WTC11 (cell line): ENCODE results near the gene IGSF5.

ENCODE experiments used
- CREB1 ChIP-seq: sonication (generic); formaldehyde crosslinking; IDR thresholded peaks from 2 replicates; pipeline ENCODE4 v1.8.0; 2023; ENCODE audit warnings: mild to moderate bottlenecking, missing genetic modification reagents
- E2F5 ChIP-seq: sonication (generic); formaldehyde crosslinking; IDR thresholded peaks from 2 replicates; pipeline ENCODE4 v1.8.1; 2022; ENCODE audit warnings: mild to moderate bottlenecking, moderate library complexity, missing genetic modification reagents
- ELF4 ChIP-seq: sonication (generic); formaldehyde crosslinking; IDR thresholded peaks from 2 replicates; pipeline ENCODE4 v1.8.1; 2022; ENCODE audit warnings: low read depth, mild to moderate bottlenecking, moderate library complexity, missing genetic modification reagents
- GABPB1 ChIP-seq: sonication (generic); formaldehyde crosslinking; IDR thresholded peaks from 2 replicates; pipeline ENCODE4 v1.8.1; 2023; ENCODE audit warnings: mild to moderate bottlenecking, missing genetic modification reagents
- TCF7 ChIP-seq: sonication (generic); formaldehyde crosslinking; IDR thresholded peaks from 2 replicates; pipeline ENCODE4 v1.8.0; 2022; ENCODE audit warnings: mild to moderate bottlenecking, low read depth, missing genetic modification reagents, moderate library complexity
- TP53 ChIP-seq: sonication (generic); formaldehyde crosslinking; IDR thresholded peaks from 2 replicates; pipeline ENCODE4 v1.8.1; 2023; ENCODE audit warnings: mild to moderate bottlenecking, missing genetic modification reagents
- ZBTB21 ChIP-seq: sonication (generic); formaldehyde crosslinking; IDR thresholded peaks from 2 replicates; pipeline ENCODE4 v1.8.1; 2023; ENCODE audit warnings: mild to moderate bottlenecking, missing genetic modification reagents, borderline replicate concordance
- ZNF263 ChIP-seq: sonication (generic); formaldehyde crosslinking; IDR thresholded peaks from 2 replicates; pipeline ENCODE4 v1.8.1; 2022; ENCODE audit warnings: low read depth, mild to moderate bottlenecking, moderate library complexity, missing genetic modification reagents
- TF ChIP-seq, protein P1 (sequence below): fragments of 200-600 bp; IDR thresholded peaks from 2 replicates; pipeline ENCODE4 v1.8.0; 2022; ENCODE audit warnings: antibody characterized with exemption
- TF ChIP-seq, protein P2 (sequence below): sonication (generic); formaldehyde crosslinking; IDR thresholded peaks from 2 replicates; pipeline ENCODE4 v1.8.0; 2023; ENCODE audit warnings: mild to moderate bottlenecking, missing genetic modification reagents

GRCh38 chr21:39737376-39738000 is 7.5 kb upstream of the IGSF5 start:
- TF ChIP-seq GABPB1 (CRISPR knock-in tag) (no peak), E2F5 (CRISPR knock-in tag) (no peak), TCF7 (CRISPR knock-in tag) (no peak), ELF4 (CRISPR knock-in tag) (no peak), TP53 (no peak), ZBTB21 (CRISPR knock-in tag) (no peak), ZNF263 (no peak), CREB1 (CRISPR knock-in tag) (no peak)
- TF ChIP-seq, protein P1, sequence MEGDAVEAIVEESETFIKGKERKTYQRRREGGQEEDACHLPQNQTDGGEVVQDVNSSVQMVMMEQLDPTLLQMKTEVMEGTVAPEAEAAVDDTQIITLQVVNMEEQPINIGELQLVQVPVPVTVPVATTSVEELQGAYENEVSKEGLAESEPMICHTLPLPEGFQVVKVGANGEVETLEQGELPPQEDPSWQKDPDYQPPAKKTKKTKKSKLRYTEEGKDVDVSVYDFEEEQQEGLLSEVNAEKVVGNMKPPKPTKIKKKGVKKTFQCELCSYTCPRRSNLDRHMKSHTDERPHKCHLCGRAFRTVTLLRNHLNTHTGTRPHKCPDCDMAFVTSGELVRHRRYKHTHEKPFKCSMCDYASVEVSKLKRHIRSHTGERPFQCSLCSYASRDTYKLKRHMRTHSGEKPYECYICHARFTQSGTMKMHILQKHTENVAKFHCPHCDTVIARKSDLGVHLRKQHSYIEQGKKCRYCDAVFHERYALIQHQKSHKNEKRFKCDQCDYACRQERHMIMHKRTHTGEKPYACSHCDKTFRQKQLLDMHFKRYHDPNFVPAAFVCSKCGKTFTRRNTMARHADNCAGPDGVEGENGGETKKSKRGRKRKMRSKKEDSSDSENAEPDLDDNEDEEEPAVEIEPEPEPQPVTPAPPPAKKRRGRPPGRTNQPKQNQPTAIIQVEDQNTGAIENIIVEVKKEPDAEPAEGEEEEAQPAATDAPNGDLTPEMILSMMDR: no peak
- TF ChIP-seq, protein P2, sequence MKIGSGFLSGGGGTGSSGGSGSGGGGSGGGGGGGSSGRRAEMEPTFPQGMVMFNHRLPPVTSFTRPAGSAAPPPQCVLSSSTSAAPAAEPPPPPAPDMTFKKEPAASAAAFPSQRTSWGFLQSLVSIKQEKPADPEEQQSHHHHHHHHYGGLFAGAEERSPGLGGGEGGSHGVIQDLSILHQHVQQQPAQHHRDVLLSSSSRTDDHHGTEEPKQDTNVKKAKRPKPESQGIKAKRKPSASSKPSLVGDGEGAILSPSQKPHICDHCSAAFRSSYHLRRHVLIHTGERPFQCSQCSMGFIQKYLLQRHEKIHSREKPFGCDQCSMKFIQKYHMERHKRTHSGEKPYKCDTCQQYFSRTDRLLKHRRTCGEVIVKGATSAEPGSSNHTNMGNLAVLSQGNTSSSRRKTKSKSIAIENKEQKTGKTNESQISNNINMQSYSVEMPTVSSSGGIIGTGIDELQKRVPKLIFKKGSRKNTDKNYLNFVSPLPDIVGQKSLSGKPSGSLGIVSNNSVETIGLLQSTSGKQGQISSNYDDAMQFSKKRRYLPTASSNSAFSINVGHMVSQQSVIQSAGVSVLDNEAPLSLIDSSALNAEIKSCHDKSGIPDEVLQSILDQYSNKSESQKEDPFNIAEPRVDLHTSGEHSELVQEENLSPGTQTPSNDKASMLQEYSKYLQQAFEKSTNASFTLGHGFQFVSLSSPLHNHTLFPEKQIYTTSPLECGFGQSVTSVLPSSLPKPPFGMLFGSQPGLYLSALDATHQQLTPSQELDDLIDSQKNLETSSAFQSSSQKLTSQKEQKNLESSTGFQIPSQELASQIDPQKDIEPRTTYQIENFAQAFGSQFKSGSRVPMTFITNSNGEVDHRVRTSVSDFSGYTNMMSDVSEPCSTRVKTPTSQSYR: no peak
